ENCODE results near the gene CMTR1.

CMTR1 gene

DNA sequence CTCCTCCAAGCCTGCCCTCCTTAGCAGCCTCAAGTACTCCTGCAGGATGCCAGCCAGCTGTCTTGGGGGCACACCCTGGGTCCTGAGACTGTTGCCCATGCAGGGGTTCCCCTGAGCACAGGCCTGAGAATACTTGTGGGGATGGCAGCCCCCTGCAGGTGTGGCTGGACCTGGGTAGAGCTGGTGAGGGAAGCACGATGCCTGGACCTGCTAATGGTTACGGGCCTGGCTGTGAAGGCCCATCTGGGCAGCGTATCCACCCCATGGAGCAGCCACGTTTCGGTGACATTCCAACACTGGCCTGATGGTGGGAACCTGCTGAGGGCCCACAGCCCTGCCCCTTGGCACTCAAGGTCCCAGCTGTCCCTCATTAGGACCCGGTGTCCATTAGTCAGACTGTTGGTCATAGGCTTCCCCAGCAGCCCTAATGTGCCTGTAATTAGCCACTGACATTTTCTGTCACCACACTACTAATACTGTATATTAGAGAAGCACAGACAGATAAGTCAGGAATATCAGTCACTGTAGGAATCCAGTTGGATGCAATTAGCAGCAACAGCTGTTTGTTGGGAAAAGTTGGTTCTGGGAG is 46.3 kb downstream of the CMTR1 start:
- no peak for DNase-seq (ENCODE audit: low spot score)

DNA sequence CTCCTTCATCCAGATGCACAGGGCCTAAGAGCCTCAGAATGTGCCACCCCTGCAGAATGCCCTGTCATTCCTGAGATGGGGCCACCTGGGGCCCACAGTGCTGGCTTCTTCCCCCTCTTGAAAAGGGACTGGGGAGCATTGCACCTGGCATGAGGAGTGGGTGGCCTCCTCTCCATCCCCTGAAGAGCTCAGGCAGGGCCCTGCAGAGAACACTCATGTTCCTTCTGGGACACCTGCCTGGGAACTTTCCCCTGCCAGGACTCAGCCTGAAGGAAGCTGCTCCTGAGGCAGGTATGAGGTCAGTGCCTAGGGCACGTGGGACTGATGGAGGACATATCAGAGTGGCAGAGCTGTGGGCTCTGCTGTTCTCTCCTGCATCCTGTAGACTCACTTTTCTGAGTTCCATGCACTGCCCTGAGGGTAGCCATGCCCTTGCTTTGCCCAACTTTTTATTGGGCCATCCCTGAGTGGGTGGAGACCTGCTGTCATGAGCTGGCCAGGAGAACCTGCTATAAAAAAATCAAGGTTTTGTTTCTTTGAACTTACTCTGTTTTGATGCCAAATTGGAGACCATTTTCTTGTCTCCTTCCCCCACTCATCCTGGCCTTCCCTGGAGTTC is 47.2 kb downstream of the CMTR1 start:
- no peak for DNase-seq (ENCODE audit: low spot score)

DNA sequence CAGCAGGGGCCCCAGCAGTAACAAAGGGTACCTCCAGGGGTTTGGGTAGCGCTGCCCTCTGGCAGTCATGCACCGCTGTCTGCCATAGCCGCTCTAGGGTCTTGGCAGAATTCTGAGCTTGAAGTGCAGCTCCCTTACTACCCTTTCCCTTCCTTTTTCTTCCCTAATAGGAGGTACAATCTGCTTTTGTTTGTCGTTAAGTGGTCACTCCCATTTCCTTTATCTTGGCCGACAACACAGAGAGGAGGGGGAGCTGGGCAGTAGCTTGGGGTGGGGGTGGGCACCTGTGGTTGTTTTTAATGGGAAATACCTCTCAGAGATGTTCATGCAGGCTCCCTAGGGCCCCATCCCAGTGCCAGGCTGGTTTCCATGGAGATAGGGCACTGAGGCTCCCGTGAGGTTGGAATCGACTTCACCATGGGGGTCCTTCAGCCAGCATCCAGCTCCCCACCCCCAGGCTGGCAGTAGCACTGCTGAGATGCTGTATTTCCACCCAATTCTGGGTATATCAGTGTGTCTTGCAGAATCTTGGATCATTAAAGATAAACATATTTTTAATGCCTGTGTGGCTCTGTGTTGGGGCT is 48.0 kb downstream of the CMTR1 start:
- no peak for DNase-seq (ENCODE audit: low spot score)

DNA sequence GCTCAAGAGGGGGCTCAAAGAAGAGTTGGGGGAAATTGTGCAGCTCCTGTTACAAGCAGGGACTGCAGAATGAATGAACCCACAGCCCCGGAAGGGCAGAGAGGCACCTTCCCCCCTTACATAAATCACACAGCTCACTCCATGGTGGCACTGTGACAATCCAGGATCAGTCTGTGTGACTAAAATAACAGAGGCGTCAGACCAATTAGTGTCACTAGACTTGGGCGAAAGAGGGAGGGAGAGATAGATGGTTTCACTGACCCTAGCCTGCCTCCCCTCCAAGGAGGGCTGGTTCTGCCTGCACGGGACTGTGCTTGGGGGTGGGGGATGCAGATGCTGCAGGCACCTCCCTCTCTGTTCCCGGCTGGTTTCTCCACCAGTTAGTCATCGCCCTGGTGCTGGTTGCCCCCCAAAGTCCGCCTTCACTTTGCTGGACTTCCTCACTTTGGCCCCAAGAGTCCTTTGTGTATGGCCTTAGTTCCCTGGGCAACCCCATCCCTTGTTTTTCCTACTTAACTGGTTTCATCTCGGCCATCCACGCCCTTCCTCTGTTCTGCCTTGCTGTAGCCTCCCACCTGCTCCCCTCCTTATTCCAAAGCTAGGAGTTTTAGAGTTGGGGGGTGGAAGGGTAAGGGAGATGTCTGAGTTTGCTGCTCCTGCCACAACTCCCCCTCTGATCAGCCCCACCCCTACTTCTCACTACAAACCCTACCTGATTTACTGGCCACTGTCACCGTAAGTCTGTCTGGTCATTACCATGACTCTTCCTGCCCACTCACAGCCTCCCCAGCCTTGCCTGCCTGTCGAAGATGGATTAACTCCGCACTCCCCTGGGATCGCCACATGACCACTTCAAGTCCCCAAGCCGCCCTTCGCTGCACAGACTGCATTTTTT is 48.9 kb downstream of the CMTR1 start:
- DNase-seq (ENCODE audit: low spot score): no peak

DNA sequence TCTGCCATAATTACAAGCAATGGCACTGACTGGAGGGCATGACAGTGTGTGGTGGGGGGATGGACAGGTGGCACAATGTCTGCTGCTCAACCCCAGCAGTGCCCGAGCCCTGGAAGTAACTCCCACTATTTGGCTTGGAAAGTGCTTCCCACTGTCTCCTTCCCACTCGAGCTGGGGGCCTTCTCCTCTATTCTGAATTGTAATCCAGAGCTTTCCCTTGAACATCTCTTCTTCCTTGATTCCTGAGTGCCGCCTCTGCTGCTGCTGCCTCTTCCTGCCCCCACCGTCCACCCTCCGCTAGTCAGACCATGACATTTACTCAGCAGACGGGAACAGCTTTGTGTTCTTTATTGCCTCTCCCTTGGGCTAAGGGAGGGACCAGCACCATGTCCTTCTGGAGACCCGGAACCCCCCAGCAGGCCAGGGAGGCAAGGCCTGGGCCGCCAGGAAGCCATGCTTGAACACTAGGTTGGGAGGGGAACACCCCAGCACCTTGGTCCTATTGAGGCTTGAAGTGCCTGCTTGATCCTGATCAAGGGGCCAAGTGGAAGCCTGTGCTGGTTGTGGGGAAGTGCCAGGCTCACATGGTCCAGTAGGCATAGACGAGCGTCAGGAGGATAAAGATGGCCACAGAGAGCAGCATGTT is 49.7 kb downstream of the CMTR1 start:
- no peak for DNase-seq (ENCODE audit: low spot score)

DNA sequence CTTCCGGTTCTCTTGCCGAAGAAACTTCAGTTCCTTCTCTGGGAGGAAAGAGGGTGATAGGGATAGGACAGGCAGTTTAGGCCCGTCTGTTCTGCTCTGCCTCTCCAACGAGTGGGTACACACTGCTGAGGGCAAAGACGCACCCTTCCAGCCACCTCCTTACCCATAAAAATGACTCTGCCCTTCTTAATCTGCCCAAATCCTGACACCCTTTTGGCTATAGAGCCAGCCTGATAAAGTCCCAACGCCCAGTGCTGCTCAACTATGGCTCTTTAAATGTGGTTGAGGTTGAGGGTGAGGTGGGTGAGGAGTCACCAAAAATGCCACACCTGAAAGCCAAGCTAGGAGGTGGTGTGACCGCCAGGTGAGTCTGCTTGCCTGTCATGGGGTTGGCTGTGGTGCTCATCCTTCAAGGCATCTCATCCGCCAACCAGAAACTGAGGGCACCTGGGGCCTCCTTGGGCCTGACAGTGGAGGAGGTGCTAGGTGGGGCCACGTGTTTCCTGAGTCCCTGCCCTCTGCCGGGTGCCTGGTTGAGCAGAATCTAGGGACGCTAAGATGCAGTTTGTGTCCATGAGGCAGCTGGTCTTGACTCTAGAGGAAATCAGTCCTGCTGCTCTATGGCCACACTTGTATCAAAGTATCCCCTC is 50.4 kb downstream of the CMTR1 start:
- no peak for DNase-seq (ENCODE audit: low spot score)

DNA sequence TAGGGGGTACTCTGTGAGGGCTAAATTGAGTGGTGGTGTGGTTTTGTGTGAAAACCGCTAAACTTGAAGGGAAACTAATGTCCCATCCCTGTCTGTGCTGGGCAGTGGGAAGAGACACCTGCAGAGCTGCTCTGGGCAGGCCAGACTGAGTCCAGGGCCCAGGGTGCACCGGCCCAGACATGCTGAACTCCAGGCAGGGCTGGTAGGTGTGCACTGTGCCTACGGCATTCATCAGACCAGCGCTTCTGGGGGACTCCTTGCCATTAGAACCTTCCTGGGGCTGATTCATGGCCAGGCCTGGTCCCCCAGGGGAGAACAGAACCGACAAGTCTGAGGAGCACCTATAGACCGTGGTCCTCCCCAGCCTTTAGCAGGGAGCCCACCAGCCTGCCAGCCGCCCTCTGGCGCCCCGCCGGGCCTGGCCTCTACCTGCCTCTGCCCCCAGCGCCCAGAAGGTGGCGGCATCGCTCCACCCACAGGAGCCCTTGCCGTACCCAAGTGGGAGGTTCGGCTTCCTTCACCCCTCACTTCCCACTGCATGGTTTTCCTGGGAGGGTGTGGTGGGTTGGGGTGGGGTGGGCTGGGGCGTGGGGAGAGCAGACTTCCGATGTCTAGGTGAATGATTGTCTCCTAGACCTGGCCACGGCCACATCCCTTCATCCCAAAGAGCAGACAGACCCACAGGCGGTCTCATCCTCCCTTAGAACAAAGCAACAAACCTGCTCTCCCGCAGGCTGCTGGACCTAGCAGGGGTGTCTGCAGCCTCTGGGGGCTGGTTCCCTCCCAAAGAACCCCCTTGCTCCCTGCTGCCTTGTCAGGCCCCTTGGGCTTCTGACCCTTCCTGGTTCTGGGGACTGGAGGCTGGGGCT is 51.1 kb downstream of the CMTR1 start:
- DNase-seq (ENCODE audit: low spot score): no peak

DNA sequence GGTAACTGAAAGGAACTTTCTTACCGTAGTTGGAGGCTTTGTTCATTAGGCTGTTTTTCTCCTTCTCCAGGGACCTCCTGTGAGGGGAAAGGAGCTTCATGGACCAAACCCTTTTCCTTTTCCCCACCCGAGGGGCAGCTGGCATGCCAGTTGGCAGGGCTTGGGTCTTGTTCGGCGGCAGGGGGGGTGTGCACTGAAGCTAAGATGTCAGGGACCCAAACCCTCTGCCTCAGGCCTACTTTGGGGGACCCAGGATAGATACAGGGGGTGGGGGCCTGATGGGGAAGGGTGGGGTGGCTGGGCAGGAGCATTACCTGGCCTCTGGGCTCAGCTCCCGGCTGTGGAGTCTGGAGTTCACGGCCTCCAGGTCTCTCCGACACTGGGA is 51.8 kb downstream of the CMTR1 start:
- no peak for DNase-seq (ENCODE audit: low spot score)

DNA sequence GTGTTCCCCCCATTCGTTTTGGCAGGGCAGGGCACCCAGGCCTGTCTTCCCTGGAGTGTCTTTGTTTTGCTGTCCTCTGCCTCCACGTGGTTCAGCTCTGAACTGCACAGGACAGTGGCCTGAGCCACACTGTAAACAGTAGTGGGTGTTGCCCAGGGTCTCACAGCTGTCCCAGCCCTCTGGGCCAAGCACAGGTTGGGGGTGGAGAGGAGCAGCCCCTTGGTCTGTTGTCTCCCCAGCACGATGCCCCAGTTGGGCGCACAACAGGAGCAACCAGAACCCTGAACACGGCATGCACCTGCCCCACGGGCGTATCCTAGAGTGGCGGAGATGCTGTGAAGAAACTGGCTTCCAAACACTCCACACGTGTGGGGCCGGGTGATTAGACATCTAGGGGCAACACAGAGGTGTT is 52.3 kb downstream of the CMTR1 start:
- DNase-seq (ENCODE audit: low spot score): no peak

DNA sequence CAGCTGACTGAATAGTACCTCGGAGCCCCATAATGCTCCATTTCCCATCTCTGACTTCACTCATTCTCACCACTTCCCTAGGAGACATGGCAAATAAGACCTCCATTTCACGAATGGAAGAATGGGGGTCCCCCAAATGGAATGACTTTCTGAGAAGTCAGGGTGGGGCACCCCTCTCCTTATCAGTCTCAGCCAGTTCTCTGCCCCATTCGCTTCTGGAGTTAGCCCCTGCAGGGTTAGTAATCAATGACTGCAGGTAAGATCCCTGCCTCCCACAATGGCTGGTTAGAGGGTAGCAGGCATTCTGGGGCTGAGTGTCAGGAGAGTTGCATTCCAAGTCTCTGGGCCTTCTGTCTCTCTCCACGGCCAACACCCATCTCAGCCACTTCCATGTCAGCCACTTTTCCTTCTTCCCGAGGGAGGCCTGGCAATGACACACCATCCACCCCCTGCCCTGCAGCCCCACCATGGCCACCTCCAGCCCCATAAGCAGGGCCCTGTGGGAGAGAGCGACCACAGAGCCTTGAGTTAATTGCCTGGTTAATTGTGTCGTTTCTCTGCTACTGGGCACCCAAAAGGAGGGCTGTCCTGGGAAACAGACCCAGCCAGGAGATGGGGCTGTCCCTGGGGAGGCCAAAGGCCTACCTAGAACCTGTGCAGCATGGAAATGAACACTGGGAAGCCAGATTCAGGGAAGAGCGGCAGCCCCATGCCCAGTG is 53.3 kb downstream of the CMTR1 start:
- no peak for DNase-seq (ENCODE audit: low spot score)

DNA sequence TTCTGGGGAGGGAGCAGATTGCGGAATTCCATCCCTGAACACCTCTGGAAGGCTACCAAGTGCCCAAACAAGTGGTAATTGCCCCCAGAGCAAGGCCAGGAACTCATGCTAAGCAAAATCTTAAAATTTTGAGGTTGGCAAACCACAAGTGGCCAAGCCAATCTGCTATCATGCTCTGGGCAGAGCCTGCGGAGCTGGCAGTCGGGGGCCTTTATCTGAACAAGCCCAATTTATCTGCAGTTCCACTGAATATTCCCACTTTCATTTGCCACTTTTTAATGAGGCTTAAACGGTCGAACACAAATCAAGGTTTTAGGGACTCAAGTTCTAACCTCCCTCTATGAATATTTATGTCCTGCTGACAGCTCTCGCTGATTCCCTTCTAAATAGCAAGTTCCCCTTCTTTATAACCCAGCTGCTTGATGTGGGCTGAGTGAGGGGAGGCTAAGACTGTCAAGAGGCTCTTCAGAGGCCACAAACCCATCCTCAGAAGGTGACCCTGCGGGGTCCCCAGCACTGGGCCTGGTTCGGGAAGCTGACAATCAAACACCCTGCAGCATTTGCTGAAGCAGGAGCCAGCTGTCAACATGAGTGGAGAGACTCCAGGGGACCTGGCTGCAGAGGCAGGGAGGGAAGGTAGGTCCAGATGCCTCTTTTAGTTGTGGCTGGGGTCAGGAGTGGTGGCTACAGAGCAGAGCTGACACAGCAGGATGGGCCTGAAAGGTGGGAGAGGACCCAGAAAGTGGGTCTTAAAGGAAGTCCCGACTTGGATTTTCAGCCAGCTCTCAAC is 54.8 kb downstream of the CMTR1 start:
- no peak for DNase-seq (ENCODE audit: low spot score)

DNA sequence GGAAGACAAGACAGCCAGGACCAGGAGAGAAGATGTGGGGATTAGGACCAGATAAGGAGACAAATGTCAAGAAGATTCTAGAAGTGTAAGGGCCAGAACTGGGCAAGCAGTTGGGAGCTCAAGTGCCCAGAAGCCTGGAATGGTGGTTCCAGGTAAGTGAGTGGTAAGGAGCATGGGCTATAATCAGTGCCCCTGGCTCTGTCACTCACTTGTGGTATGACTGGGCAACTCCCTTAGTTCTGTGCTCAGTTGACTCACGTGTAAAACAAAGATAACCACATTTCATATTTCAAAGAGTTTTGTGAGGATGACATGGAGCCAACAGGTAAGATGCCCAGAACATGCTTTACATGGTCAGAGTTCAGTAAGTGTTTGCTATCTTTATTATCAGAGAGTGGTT is 55.5 kb downstream of the CMTR1 start:
- no peak for DNase-seq (ENCODE audit: low spot score)

DNA sequence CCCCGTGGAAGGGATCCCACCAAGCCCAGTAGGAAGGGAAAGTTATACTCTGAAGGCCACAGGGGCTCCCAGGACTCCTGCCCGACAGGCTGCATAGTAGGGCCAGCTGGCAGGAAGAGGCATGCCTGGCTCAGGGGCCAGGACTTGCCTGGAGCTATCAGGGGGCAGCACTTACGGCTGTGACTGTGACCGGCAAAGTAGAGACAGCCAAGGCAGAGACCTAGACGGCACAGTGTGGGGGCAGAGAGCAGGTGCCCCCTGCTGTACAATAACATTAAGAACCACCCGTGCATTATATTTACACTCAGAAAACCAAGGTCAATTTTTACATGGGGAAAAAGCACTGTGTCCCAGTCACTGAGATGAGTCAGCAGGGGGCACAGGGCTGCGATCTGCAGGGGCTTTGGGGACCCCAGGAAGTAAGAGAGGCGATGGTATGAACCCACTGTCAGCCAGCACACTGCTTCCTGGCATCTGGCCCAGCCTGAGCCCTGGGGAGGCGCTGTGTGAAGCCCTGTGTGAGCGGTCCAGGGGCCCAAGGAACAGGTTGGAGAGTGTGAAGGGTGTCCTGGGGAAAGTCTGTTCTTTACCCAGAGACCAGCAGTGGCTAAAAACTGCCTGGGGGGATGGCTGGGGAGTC is 56.8 kb downstream of the CMTR1 start:
- no peak for DNase-seq (ENCODE audit: low spot score)

DNA sequence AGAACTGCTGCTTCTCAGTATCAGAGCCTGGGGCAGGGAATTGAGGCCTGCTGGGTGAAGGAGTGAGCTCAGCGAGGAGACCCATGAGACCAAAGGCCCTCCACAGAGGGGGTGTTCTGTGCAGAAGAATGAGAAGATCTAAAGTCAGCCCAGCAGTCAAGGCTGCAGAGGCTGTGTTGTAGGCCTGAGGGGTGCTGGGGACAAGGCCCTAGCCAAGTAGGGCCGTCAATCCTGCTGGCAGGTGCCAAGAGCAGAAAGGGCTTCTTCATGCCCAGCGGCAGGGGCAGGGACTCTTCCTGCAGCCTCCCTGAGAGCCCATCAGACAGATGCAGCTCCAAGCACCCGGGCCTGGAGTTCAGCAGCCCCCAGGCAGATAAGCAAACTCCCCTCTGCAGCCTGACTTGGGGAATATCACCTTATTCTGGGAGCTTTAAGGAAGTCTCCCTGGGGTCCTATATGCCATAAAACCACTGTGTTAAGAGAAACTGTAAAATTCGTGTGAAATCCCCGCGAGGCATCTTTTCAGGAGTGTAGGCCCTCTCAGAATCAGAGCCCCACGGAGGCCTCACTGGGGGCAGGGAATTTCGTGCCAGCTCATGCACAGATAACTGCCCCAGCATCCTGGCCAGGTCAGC is 57.6 kb downstream of the CMTR1 start:
- DNase-seq (ENCODE audit: low spot score): no peak

DNA sequence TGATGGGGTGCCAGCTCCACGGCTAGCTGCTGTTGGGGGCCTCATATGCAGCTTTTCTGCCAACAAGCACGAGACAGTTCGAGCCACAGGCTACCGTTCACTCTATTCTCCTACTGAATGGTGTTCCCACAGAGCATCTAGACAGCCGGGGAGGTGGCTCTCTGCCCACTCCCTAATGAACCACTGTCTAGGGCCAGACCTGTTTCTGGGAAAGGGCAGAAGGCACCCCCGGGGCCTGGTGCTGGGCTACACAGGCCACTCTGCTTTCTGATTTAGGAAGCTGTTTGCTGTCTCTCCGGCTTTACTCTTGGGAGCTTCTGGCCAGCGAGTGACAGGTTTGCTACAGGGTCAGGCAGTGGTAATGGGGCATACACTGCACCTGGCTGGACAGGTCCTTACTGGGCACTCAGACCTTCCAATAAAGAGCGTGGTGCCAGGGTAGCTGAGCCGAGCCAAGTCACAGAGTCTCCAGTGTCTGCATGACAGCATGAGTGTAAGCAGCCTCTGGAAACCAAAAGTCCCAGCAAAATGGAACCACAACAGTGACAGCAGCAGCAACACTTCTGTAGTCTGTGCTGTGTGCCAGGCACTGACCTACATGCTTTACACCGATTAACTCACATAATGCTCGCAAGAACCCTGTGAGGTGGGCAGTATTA is 58.3 kb downstream of the CMTR1 start:
- no peak for DNase-seq (ENCODE audit: low spot score)

DNA sequence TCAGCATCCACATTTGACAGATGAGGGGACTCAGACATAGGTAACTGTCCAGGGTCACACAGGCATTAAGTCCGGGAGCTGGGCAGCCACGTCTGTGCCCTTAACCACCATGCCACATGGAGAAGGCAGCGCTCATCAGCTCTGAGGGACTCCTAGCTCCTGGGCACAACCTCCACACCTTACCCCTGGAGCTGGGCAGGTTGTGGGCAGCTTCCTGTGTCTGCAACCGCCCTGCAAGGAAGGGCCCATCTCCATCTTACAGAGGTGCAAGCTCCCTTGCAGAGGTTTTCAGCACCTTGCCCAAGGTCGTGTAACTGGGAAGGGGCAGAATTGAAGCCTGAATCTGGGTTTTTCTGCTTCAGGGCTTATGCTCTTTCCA is 58.8 kb downstream of the CMTR1 start:
- no peak for DNase-seq (ENCODE audit: low spot score)

DNA sequence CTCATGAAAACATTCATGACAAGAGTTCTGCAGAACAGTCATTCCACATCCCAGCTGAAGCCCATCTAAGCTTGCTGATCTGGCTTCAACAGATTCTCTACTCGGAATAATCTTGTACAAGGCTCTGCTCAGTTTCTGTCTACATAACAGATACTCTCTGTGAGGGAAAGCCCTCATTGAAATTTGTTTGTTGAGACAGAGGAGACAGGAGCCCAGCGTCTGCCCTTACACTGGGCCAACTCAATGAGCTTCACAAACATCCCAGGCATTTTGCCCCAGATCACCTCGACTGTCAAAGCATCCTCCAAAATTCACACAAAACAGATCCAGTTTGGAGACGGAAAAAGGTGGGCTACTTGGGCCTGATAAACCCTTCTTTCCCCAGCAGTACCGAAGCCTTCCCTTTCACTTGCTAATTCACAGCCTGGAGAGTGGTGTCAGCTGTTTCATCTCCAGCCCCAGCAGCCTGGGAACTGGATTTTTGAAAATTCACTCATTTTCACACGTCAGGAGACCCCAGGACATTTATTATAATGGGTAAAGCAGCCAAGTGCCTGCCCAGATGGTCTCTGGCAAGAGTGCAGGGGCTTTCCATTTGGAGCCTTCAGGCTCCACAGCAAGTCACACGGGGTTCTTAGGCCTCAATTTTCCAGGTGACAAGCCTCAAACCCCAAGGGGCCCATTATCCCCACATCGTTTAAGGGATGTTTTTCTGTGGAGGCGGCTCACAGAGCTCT is 59.4 kb downstream of the CMTR1 start:
- DNase-seq (ENCODE audit: low spot score): no peak

Data from globus pallidus (tissue), 1 donor.